Measurements from ENCODE around the gene LIME1. TPM values are rescaled to one million over a fixed set of nuclear protein-coding genes. Genes with fewer than 3 reads are reported as not detected.

The LIME1 gene
- total and polyA plus RNA-seq, 12 donors, result 0.79 to 15.7 (median 3.0) TPM

- peak overlapping the region in 1 of 10 donors; percentile 8 for H3K27ac ChIP-seq
- H3K27me3 ChIP-seq, result no peaks in the 10 kb centered on the region
- H3K4me3 ChIP-seq, result no peak overlapping the region
- DNase-seq (no peak), ATAC-seq (no peak)
- no peak for TF ChIP-seq CTCF (IDR thresholded peaks at IDR 0.05)
- intact Hi-C loops (cut with DNase I), result no loop called here
- peaks cover 0 to 60% (median 4%) of the 10 kb centered on the region in 9 donors for H3K36me3 ChIP-seq
- no peaks in the 10 kb centered on the region for H3K9me3 ChIP-seq
- whole genome bisulfite sequencing, 2 donors, result 68 to 77% methylated on average over 8 of the region's 8 CpGs
- peaks cover 0 to 6% (median 0%) of the 10 kb centered on the region in 9 donors for H3K4me1 ChIP-seq
These were observed 20.2 kb downstream of the LIME1 start for GRCh38 chr20:63756648-63756991.

- WGBS, 2 donors, result 91 to 93% methylated on average over 7 of the region's 7 CpGs
- Histone ChIP-seq H3K9me3 (no peaks in the 10 kb centered on the region), H3K27me3 (no peaks in the 10 kb centered on the region), H3K4me1 (peaks cover 0 to 6% (median 0%) of the 10 kb centered on the region in 9 donors), H3K4me3 (no peak overlapping the region), H3K36me3 (peaks cover 0 to 60% (median 4%) of the 10 kb centered on the region in 9 donors), H3K27ac (no peak overlapping the region)
- TF ChIP-seq CTCF (IDR thresholded peaks at IDR 0.05), result no peak
- DNase-seq (no peak), ATAC-seq (no peak)
- intact Hi-C loops (cut with DNase I), result no loop called here
These were observed 21.7 kb downstream of the LIME1 start for GRCh38 chr20:63758152-63758551.

GRCh38 chr20:63759377-63759901, 23.0 kb downstream of the LIME1 start:
- Histone ChIP-seq H3K27me3 (no peaks in the 10 kb centered on the region), H3K4me3 (no peak overlapping the region), H3K27ac (no peak overlapping the region), H3K36me3 (peaks cover 0 to 60% (median 4%) of the 10 kb centered on the region in 9 donors), H3K4me1 (no peaks in the 10 kb centered on the region), H3K9me3 (no peaks in the 10 kb centered on the region)
- TF ChIP-seq CTCF (IDR thresholded peaks at IDR 0.05), result no peak
- 81 to 87% methylated on average over 7 of the region's 7 CpGs for WGBS, 2 donors
- intact Hi-C loops (cut with DNase I), result no loop called here
- DNase-seq (no peak), ATAC-seq (no peak)

GRCh38 chr20:63765082-63765873, 28.8 kb downstream of the LIME1 start:
- intact Hi-C loops (cut with DNase I), result no loop called here

More at GRCh38 chr20:63765082-63765873, 28.8 kb downstream of the LIME1 start:
- no peak overlapping the region for H3K4me3 ChIP-seq
- peaks cover 0 to 7% (median 0%) of the 10 kb centered on the region in 9 donors for H3K4me1 ChIP-seq
- DNase-seq (no peak), ATAC-seq (peak in 1 of 8 donors; percentile 43)
- no peak overlapping the region for H3K27ac ChIP-seq
- H3K36me3 ChIP-seq, result peaks cover 0 to 91% (median 25%) of the 10 kb centered on the region in 9 donors
- H3K9me3 ChIP-seq, result no peaks in the 10 kb centered on the region
- TF ChIP-seq CTCF (IDR thresholded peaks at IDR 0.05), result no peak
- WGBS, 2 donors, result 68 to 69% methylated on average over 16 of the region's 16 CpGs
- H3K27me3 ChIP-seq, result no peaks in the 10 kb centered on the region
